Esophagus squamous epithelium (tissue), 4 donors: ENCODE results near the gene LDHAL6B.
A peak's percentile ranks its signal among the peaks of the same experiment; 100 is the strongest.

Experiments
- POLR2A ChIP-seq, 4 donors: fragments of 450-650 bp; IDR thresholded peaks; one replicate each; pipeline ENCODE4 v1.6.1; 2017; ENCODE audit warnings: antibody characterized with exemption in 4 of 4, mild to moderate bottlenecking in 4 of 4, moderate library complexity in 3 of 4
- TF ChIP-seq, protein P1 (sequence below), 6 experiments: fragments of 450-650 bp in 4 of 6; fragments of 200-600 bp in 2 of 6; sonication (generic) in 2 of 6; IDR thresholded peaks; one replicate each; pipeline ENCODE4 v1.5.1; 2016 to 2019; ENCODE audit warnings: antibody characterized with exemption in 6 of 6, mild to moderate bottlenecking in 4 of 6, moderate library complexity in 4 of 6

DNA sequence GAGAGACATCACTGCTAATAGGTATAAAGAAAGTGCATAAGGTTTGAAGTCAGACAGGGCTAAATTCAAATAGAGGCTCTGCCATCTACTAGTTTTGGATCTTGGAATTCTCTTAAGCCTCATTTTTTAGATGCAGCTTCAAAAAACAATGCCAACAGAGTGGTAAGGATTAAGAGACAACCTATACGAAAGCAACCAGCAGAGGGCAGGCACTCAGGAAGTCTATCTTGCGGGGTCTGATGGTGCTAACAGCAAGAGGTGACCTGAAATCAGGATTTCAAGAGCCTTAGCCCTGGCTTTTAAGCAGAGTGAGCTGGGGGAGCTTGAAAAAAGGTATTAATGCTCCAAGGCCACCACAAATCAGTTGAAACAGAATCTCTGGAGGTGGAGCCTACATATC is 40.7 kb downstream of the LDHAL6B start:
- TF ChIP-seq, protein P1, sequence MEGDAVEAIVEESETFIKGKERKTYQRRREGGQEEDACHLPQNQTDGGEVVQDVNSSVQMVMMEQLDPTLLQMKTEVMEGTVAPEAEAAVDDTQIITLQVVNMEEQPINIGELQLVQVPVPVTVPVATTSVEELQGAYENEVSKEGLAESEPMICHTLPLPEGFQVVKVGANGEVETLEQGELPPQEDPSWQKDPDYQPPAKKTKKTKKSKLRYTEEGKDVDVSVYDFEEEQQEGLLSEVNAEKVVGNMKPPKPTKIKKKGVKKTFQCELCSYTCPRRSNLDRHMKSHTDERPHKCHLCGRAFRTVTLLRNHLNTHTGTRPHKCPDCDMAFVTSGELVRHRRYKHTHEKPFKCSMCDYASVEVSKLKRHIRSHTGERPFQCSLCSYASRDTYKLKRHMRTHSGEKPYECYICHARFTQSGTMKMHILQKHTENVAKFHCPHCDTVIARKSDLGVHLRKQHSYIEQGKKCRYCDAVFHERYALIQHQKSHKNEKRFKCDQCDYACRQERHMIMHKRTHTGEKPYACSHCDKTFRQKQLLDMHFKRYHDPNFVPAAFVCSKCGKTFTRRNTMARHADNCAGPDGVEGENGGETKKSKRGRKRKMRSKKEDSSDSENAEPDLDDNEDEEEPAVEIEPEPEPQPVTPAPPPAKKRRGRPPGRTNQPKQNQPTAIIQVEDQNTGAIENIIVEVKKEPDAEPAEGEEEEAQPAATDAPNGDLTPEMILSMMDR (IDR thresholded peaks at IDR 0.05), result peak; percentile 31 to 71 (median 56)
- no peak for TF ChIP-seq POLR2A (IDR thresholded peaks at IDR 0.05)
